ENCODE data around the gene TTC7B. TPM values are rescaled to one million over a fixed set of nuclear protein-coding genes. Genes with fewer than 3 reads are reported as not detected.

TTC7B gene
- total and polyA plus RNA-seq, 2 experiments from 2014 or later: 7.9 to 28.6 TPM

- TF ChIP-seq, protein P1, sequence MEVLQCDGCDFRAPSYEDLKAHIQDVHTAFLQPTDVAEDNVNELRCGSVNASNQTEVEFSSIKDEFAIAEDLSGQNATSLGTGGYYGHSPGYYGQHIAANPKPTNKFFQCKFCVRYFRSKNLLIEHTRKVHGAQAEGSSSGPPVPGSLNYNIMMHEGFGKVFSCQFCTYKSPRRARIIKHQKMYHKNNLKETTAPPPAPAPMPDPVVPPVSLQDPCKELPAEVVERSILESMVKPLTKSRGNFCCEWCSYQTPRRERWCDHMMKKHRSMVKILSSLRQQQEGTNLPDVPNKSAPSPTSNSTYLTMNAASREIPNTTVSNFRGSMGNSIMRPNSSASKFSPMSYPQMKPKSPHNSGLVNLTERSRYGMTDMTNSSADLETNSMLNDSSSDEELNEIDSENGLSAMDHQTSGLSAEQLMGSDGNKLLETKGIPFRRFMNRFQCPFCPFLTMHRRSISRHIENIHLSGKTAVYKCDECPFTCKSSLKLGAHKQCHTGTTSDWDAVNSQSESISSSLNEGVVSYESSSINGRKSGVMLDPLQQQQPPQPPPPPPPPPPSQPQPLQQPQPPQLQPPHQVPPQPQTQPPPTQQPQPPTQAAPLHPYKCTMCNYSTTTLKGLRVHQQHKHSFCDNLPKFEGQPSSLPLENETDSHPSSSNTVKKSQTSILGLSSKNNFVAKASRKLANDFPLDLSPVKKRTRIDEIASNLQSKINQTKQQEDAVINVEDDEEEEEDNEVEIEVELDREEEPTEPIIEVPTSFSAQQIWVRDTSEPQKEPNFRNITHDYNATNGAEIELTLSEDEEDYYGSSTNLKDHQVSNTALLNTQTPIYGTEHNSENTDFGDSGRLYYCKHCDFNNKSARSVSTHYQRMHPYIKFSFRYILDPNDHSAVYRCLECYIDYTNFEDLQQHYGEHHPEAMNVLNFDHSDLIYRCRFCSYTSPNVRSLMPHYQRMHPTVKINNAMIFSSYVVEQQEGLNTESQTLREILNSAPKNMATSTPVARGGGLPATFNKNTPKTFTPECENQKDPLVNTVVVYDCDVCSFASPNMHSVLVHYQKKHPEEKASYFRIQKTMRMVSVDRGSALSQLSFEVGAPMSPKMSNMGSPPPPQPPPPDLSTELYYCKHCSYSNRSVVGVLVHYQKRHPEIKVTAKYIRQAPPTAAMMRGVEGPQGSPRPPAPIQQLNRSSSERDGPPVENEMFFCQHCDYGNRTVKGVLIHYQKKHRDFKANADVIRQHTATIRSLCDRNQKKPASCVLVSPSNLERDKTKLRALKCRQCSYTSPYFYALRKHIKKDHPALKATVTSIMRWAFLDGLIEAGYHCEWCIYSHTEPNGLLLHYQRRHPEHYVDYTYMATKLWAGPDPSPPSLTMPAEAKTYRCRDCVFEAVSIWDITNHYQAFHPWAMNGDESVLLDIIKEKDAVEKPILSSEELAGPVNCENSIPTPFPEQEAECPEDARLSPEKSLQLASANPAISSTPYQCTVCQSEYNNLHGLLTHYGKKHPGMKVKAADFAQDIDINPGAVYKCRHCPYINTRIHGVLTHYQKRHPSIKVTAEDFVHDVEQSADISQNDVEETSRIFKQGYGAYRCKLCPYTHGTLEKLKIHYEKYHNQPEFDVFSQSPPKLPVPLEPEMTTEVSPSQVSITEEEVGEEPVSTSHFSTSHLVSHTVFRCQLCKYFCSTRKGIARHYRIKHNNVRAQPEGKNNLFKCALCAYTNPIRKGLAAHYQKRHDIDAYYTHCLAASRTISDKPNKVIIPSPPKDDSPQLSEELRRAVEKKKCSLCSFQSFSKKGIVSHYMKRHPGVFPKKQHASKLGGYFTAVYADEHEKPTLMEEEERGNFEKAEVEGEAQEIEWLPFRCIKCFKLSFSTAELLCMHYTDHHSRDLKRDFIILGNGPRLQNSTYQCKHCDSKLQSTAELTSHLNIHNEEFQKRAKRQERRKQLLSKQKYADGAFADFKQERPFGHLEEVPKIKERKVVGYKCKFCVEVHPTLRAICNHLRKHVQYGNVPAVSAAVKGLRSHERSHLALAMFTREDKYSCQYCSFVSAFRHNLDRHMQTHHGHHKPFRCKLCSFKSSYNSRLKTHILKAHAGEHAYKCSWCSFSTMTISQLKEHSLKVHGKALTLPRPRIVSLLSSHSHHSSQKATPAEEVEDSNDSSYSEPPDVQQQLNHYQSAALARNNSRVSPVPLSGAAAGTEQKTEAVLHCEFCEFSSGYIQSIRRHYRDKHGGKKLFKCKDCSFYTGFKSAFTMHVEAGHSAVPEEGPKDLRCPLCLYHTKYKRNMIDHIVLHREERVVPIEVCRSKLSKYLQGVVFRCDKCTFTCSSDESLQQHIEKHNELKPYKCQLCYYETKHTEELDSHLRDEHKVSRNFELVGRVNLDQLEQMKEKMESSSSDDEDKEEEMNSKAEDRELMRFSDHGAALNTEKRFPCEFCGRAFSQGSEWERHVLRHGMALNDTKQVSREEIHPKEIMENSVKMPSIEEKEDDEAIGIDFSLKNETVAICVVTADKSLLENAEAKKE (CRISPR knock-in tag; IDR thresholded peaks at IDR 0.05): no peak
- TF ChIP-seq, protein P2, sequence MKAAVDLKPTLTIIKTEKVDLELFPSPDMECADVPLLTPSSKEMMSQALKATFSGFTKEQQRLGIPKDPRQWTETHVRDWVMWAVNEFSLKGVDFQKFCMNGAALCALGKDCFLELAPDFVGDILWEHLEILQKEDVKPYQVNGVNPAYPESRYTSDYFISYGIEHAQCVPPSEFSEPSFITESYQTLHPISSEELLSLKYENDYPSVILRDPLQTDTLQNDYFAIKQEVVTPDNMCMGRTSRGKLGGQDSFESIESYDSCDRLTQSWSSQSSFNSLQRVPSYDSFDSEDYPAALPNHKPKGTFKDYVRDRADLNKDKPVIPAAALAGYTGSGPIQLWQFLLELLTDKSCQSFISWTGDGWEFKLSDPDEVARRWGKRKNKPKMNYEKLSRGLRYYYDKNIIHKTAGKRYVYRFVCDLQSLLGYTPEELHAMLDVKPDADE (IDR thresholded peaks at IDR 0.05): no peak
- no peak for TF ChIP-seq CREB1 (CRISPR knock-in tag; IDR thresholded peaks at IDR 0.05; ENCODE audit: low read depth)
- no peak for TF ChIP-seq NANOG (IDR thresholded peaks at IDR 0.05; ENCODE audit: borderline replicate concordance)
- TF ChIP-seq EZH2 (IDR thresholded peaks at IDR 0.05; ENCODE audit: low read depth, unreplicated experiment): no peak
Observed at GRCh38 chr14:90510159-90510558, 306.1 kb downstream of the TTC7B start (continued).

DNA sequence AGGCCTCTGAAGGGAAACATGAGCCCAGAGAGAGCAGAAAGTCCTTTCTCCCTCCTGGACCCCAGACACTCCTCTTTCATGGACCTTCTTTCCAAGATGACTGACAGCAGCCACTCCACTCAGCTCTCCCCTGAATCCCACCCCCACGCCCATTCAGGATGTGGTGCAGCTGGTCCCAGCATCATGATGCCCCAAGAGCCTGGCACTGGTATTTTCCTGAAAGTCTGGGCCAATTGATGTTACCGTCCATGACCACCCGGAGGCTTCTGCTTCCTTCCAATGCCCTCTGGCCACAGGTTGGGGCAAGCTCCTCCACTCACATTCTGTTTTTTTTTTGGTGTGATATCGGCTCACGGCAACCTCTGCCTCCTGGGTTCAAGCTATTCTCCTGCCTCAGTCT, 306.8 kb downstream of the TTC7B start:
- Mint-ChIP-seq H3K27ac (no peak overlapping the region), H3K27me3 (ENCODE audit: insufficient read depth, low read depth, poor library complexity) (peaks cover 18% of the 10 kb centered on the region), H3K9me3 (no peaks in the 10 kb centered on the region), H3K4me3 (no peak overlapping the region; the same call in 2 of the 3 replicates), H3K36me3 (ENCODE audit: low read depth) (no peaks in the 10 kb centered on the region), H3K4me1 (peaks cover 44% of the 10 kb centered on the region)
- H3K27ac ChIP-seq (ENCODE audit: low read depth): no peak overlapping the region
- no peak overlapping the region for H2AFZ ChIP-seq
- H3K36me3 ChIP-seq (ENCODE audit: insufficient read depth): no peaks in the 10 kb centered on the region
- no peak for DNase-seq (ENCODE audit: low spot score)
- no peaks in the 10 kb centered on the region for H4K20me1 ChIP-seq (replicated peaks; ENCODE audit: insufficient read depth)
- ATAC-seq: no peak; the same call in 2 of the 3 replicates
- no peaks in the 10 kb centered on the region for H3K9me2 ChIP-seq (ENCODE audit: insufficient read depth)
- no peaks in the 10 kb centered on the region for H3K27me3 ChIP-seq (ENCODE audit: insufficient read depth)
- H3F3A ChIP-seq (replicated peaks; ENCODE audit: low read depth): no peaks in the 10 kb centered on the region
- H3K4me1 ChIP-seq (ENCODE audit: insufficient read depth): peaks cover 13% of the 10 kb centered on the region
- no peak overlapping the region for H3K4me3 ChIP-seq
- H3K4me2 ChIP-seq: no peak overlapping the region
- H3K79me2 ChIP-seq (replicated peaks; ENCODE audit: insufficient read depth): no peaks in the 10 kb centered on the region
- TF ChIP-seq ZNF331 (CRISPR knock-in tag; IDR thresholded peaks at IDR 0.05; ENCODE audit: low read depth) (no peak), POLR2AphosphoS5 (IDR thresholded peaks at IDR 0.05; ENCODE audit: low read depth) (no peak), EZH2phosphoT487 (IDR thresholded peaks at IDR 0.05; ENCODE audit: unreplicated experiment) (no peak), EZH2 (IDR thresholded peaks at IDR 0.05; ENCODE audit: low read depth, unreplicated experiment) (no peak), REST (IDR thresholded peaks at IDR 0.05; ENCODE audit: unreplicated experiment) (no peak), STAT1 (IDR thresholded peaks at IDR 0.05; ENCODE audit: unreplicated experiment) (no peak), JUNB (IDR thresholded peaks at IDR 0.05; ENCODE audit: unreplicated experiment) (no peak)
- TF ChIP-seq, protein P2 (IDR thresholded peaks at IDR 0.05): no peak
- TF ChIP-seq, protein P3, sequence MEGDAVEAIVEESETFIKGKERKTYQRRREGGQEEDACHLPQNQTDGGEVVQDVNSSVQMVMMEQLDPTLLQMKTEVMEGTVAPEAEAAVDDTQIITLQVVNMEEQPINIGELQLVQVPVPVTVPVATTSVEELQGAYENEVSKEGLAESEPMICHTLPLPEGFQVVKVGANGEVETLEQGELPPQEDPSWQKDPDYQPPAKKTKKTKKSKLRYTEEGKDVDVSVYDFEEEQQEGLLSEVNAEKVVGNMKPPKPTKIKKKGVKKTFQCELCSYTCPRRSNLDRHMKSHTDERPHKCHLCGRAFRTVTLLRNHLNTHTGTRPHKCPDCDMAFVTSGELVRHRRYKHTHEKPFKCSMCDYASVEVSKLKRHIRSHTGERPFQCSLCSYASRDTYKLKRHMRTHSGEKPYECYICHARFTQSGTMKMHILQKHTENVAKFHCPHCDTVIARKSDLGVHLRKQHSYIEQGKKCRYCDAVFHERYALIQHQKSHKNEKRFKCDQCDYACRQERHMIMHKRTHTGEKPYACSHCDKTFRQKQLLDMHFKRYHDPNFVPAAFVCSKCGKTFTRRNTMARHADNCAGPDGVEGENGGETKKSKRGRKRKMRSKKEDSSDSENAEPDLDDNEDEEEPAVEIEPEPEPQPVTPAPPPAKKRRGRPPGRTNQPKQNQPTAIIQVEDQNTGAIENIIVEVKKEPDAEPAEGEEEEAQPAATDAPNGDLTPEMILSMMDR (conservative IDR thresholded peaks at IDR 0.05; ENCODE audit: low read depth in 2 of 2): no peak

All from GM23338 (cell line).